Muscle of leg (tissue), 11 donors: ENCODE data around the gene C2orf42. TPM values are rescaled to one million over a fixed set of nuclear protein-coding genes. Genes with fewer than 3 reads are reported as not detected.
"Not testable (repeated sequence)": the region's sequence is repeated elsewhere in the genome, so short reads cannot be mapped to it uniquely, and the experiment has no call there.

Experiments used
- DNase-seq: peaks from one replicate; pipeline ENCODE4 v3.0.0; 2013
- H3K27ac ChIP-seq: one replicate; pipeline ENCODE4 v1.5.1; 2013; ENCODE audit warnings: mild to moderate bottlenecking, low read length, control low read depth
- H3K27me3 ChIP-seq: one replicate; pipeline ENCODE4 v1.6.1; 2013; ENCODE audit warnings: low read length; ENCODE audit not compliant: control insufficient read depth, insufficient read depth
- H3K36me3 ChIP-seq: one replicate; pipeline ENCODE4 v1.6.1; 2013; ENCODE audit warnings: low read length; ENCODE audit not compliant: control insufficient read depth, insufficient read depth
- H3K4me1 ChIP-seq: one replicate; pipeline ENCODE4 v1.6.1; 2013; ENCODE audit warnings: low read length; ENCODE audit not compliant: control insufficient read depth, insufficient read depth
- H3K4me3 ChIP-seq: one replicate; pipeline ENCODE4 v1.5.1; 2013; ENCODE audit warnings: low read length, control low read depth
- H3K9me3 ChIP-seq: replicated peaks from 2 replicates; pipeline ENCODE4 v1.6.1; 2013; ENCODE audit warnings: low read depth, low read length; ENCODE audit not compliant: control insufficient read depth
- WGBS: methylation state at CpG from one replicate; pipeline ENCODE4 v1.1.5; 2013; ENCODE audit warnings: missing lambda C conversion rate; ENCODE audit not compliant: insufficient coverage; 5-methylcytosine and 5-hydroxymethylcytosine counted together
- polyA plus RNA-seq, 8 donors: library from polyadenylated mRNA; unstranded; fragments of 120-200 nt; gene quantifications; one replicate each; pipeline versions ENCODE4 v1.2.1 to v1.2.3, GENCODE V29; 2013; ENCODE audit warnings: inconsistent platforms in 1 of 8, low replicate concordance in 1 of 8; ENCODE audit not compliant: insufficient read length in 8 of 8, insufficient read depth in 1 of 8
- total RNA-seq: library from RNA; stranded (reverse); fragments of 120-200 nt; gene quantifications from one replicate; pipeline ENCODE4 v1.2.4, GENCODE V29; 2013

C2orf42 gene
- total and polyA plus RNA-seq, 9 donors, result 7.7 to 12.6 (median 8.8) TPM

GRCh38 chr2:70121627-70122372 lies 69.0 kb downstream of the C2orf42 start:
- peaks cover 43% of the 10 kb centered on the region for H3K4me1 ChIP-seq
- H3K9me3 ChIP-seq, result no peaks in the 10 kb centered on the region
- no peaks in the 10 kb centered on the region for H3K36me3 ChIP-seq
- WGBS, result 51% methylated on average over 3 of the region's 6 CpGs
- H3K4me3 ChIP-seq, result no peak overlapping the region
- peak overlapping the region; percentile 69 for H3K27ac ChIP-seq
- no peaks in the 10 kb centered on the region for H3K27me3 ChIP-seq
- peak; percentile 36 for DNase-seq

- no peak for DNase-seq
- WGBS, result 21% methylated on average over 3 of the region's 4 CpGs
- H3K36me3 ChIP-seq, result no peaks in the 10 kb centered on the region
- peaks cover 55% of the 10 kb centered on the region for H3K4me1 ChIP-seq
- H3K27ac ChIP-seq, result peak overlapping the region; percentile 22
- no peaks in the 10 kb centered on the region for H3K27me3 ChIP-seq
- H3K9me3 ChIP-seq, result no peaks in the 10 kb centered on the region
- no peak overlapping the region for H3K4me3 ChIP-seq
Observed at GRCh38 chr2:70118798-70119454, 71.9 kb downstream of the C2orf42 start.

- Histone ChIP-seq H3K27me3 (no peaks in the 10 kb centered on the region), H3K4me1 (peaks cover 54% of the 10 kb centered on the region), H3K9me3 (no peaks in the 10 kb centered on the region), H3K4me3 (no peak overlapping the region), H3K36me3 (no peaks in the 10 kb centered on the region), H3K27ac (peak overlapping the region; percentile 91)
- DNase-seq, result peak; percentile 87
- 33% methylated on average over 1 of the region's 2 CpGs for WGBS
Observed at GRCh38 chr2:70116936-70117552, 73.8 kb downstream of the C2orf42 start.

DNA sequence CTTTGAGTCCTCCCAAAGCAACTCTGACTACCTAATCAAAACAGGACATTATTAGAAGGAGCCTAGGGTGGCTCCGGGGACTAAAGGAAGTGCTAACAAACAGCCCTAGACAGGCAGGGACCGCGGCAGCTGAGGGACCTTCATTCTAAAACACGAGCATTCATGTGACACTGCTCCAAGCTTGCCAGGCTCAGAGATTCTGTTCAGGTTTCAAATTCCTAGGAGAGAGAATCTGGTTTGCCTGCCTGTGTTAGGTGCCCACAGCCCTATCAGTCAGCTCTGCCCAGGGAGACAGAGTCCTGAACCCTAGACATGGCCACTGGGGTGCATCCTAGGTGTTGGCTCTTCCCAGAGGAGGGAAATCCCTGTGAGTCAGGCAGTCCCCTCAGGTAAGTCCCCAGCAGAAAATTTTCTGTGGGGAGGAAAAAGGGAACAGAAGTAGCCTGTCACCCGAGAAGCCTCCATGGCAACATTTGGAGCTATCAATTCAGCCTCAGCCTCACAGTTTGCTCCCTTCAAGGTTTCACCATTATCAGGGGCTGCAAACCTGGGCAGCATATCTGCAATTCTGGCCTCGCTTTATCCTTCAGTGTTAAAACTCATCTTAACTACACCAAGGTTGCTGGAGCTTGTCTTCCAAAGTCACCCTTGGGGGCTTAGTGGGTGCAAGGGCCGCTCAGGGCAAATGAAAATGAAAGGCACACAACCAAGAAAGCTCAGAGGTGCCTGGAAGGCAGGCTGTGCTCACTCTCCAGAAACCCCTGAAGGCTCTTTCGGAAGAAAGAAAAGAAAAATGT lies 75.0 kb downstream of the C2orf42 start:
- H3K36me3 ChIP-seq, result no peaks in the 10 kb centered on the region
- DNase-seq, result peak; percentile 74
- H3K4me3 ChIP-seq, result no peak overlapping the region
- 44% methylated on average over 6 of the region's 8 CpGs for WGBS
- H3K27me3 ChIP-seq, result no peaks in the 10 kb centered on the region
- H3K9me3 ChIP-seq, result no peaks in the 10 kb centered on the region
- H3K27ac ChIP-seq, result peak overlapping the region; percentile 91
- peaks cover 51% of the 10 kb centered on the region for H3K4me1 ChIP-seq

DNA sequence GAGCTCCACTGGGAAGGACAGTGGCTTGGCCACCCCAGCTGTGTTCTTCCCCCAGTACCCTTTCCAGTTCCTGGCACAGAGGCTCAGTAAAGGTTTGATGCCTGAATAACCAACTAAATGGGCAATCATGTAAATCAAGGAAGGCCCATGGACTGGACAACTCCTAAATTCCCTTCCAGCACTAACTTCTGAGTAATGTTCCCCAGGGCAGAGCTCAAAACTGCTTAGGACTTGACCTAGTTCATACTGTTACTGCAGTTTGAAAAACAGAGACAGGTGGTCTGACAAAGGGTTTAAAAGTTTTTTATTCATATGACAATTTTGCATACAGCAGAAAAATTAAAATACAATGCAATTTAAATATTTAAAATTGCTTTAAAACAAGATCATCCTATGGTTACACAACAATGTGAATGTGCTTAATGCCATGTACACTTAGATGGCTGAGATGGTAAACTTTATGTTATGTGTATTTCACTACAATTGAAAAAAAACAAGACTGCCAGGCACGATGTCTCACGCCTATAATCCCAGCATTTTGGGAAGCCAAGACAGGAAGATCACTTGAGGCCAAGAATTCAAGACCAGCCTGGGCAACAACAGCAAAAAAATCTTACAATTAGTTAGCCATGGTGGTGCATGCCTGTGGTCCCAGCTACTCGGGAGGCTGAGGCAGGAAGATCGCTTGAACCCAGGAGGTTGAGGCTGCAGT lies 77.3 kb downstream of the C2orf42 start:
- Histone ChIP-seq H3K4me3 (no peak overlapping the region), H3K4me1 (peaks cover 51% of the 10 kb centered on the region), H3K36me3 (no peaks in the 10 kb centered on the region), H3K9me3 (no peaks in the 10 kb centered on the region), H3K27ac (peak overlapping the region; percentile 60), H3K27me3 (no peaks in the 10 kb centered on the region)
- WGBS, result no CpG with 5 or more reads among the region's 4 CpGs
- no peak for DNase-seq

GRCh38 chr2:70111752-70112591 lies 78.8 kb downstream of the C2orf42 start:
- no peak overlapping the region for H3K27ac ChIP-seq
- 35% methylated on average over 2 of the region's 7 CpGs for WGBS

DNA sequence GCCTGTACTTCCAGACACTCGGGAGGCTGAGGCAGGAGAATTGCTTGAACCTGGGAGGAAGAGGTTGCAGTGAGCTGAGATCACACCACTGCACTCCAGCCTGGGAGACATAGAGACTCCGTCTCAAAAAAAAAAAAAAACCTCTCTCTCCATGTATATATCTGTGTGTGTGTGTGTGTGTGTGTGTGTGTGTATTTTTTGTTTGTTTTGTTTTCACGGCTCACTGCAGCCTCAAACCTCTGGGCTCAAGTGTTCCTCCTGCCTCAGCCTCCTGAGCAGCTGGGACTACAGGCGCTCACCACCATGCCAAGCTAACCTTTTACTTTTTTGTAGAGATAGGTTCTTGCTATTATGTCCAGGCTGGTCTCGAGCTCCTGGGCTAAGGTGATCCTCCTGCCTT lies 80.4 kb downstream of the C2orf42 start:
- WGBS, result no CpG with 5 or more reads among the region's 5 CpGs
- not testable (repeated sequence) for H3K9me3 ChIP-seq, H3K4me3 ChIP-seq, H3K27ac ChIP-seq, H3K36me3 ChIP-seq, DNase-seq, H3K27me3 ChIP-seq
- peaks cover 38% of the 10 kb centered on the region for H3K4me1 ChIP-seq

More at GRCh38 chr2:70111752-70112591, 78.8 kb downstream of the C2orf42 start:
- no peaks in the 10 kb centered on the region for H3K36me3 ChIP-seq
- DNase-seq, result peak; percentile 48
- no peaks in the 10 kb centered on the region for H3K9me3 ChIP-seq
- no peak overlapping the region for H3K4me3 ChIP-seq
- no peaks in the 10 kb centered on the region for H3K27me3 ChIP-seq
- H3K4me1 ChIP-seq, result peaks cover 54% of the 10 kb centered on the region

GRCh38 chr2:70106138-70106537 lies 84.7 kb downstream of the C2orf42 start:
- H3K9me3 ChIP-seq, H3K4me3 ChIP-seq, H3K27me3 ChIP-seq, DNase-seq, H3K36me3 ChIP-seq, H3K27ac ChIP-seq: not testable (repeated sequence)
- WGBS, result 100% methylated on average over 1 of the region's 8 CpGs
- peaks cover 17% of the 10 kb centered on the region for H3K4me1 ChIP-seq
